GM18907 (cell line): Measurements from ENCODE around the gene LRBA.
"Not testable (repeated sequence)": the region's sequence is repeated elsewhere in the genome, so short reads cannot be mapped to it uniquely, and the experiment has no call there.

Experiments
- ATAC-seq: cut with Tn5 transposase; IDR thresholded peaks from one replicate; pipeline ENCODE4 v1.9.1; 2021; ENCODE audit warnings: mild to moderate bottlenecking, moderate library complexity; ENCODE audit not compliant: unreplicated experiment

LRBA gene

DNA sequence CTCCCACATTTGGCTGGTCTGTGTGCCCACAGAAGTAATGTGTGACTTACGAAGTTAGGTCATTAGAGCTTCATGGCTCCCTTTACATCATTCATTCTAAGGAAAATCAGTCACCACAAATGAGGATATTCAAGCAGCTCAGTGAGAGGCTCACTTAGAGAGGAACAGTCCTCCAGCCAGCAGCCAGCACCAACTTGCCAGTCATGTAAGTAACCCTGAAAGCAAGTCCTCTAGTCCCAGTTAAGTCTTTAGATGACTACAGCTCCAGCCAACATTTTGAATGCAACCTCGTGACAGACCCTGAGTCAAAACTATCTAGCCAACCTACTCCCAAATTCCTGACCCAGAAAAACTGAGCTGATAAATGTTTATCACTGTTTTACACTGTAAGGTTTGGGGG lies 71.3 kb downstream of the LRBA start:
- ATAC-seq: no peak

DNA sequence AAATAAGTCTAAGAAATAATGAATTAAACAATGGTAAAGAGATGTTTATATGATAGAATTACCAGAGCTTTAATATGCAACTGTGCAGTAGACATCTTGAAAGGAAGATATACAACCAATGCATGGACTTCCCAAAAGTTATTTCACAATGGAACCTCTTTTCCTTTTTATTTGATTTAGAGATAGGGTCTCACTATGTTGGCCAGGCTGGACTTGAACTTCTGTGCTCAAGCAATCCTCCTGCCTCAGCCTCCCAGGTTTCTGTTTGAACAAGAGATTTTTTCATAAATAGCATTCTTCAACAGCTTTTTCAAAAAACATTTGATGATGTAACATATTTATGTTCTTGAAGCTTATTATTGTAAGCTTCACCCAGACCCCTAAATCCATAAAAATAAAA lies 72.0 kb downstream of the LRBA start:
- no peak for ATAC-seq

DNA sequence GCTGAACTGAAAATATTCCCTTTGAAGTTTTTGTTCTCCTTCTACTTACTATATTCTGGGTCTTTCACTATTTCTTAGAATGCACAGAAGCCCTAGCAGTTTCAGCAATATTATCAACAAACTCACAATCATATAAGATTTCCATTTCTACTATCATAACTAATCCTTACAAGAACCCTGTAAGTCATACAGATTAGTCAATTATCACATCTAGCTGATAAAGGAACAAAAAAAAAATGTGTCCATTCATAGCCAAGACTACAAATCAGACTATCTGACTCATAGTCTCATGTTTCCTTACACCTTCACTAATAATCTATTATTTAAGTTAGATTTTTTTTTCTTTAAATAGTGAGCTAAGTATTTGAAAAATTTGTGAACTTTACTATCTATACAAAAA lies 72.5 kb downstream of the LRBA start:
- ATAC-seq: no peak

DNA sequence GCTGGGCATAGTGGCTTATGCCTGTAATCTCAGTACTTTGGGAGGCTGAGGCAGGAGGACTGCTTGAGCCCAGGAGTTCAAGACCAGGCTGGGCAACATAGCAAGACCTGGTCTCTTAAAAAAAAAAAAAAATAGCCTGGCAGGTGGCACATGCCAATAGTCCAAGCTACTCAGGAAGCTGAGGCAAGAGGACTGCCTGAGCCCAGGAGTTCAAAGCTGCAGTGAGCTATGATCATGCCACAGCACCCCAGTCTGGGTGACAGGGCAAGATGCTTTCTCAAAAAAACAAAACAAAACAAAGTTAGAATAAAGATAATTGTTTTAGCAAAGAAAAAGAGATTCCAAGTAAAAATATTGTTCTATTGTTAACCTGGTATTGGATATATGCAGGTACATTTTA lies 75.0 kb downstream of the LRBA start:
- no peak for ATAC-seq

DNA sequence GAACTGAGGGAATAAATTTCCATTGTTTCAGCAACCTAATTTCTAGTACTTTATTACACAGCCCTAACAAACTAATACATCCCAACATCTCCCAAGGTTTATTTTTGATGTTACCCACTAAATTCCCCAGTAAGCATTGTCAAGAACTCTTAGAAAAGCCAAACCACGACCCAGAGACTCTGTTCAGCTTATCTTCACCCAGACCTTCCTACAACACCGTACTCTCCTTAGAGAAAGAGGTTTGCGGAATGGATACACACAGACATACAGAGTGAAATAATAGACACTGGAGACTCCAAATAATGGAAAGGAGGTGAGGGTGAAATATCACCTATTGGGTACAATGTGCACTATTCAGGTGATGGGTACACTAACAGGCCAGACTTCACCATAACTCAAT lies 75.6 kb downstream of the LRBA start:
- no peak for ATAC-seq

DNA sequence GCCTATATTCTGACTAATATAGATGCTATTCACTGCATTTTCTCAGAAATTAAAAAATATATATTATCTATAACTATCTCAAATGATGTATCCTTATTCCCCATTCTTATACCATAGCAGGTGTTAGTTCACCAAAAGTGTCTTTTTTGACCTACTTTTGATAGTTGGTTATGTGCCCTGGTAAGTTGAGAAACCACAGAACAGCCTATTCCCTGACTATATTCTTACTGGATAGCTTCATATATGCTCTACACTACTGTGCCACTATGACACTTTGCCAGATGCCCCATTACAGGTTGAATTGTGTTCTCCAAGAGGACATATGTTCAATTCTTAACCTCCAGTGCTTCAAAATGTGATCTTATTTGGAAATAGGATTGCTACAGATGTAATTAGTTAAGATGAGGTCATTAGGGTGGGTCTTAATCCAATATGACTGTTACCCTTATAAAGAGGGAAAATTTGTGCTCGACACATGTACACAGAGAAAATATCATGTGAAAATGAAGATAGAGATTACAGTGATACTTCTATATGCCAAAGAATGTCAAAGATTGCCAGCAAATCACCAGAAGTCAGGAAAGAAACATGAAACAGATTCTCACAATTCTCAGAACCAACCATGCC lies 76.1 kb downstream of the LRBA start:
- ATAC-seq: no peak

DNA sequence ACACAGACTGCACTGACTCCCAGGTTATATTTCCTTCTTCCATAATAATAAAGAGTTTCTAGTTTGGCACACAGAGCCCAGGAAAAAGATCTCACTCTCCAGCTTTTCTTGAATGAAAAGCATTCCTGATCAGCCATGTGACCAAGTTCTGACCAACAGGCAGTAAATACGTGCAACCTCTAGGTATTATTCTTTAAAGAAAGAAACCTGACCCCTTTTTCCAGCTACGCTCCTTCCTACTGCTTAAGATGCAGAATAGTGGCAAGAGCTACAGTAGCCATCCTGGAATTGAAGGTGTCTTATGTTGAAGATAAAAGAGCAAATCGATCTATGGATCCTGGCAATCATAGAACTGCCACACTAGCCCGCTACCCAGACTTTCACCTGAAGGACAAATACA lies 76.7 kb downstream of the LRBA start:
- no peak for ATAC-seq

DNA sequence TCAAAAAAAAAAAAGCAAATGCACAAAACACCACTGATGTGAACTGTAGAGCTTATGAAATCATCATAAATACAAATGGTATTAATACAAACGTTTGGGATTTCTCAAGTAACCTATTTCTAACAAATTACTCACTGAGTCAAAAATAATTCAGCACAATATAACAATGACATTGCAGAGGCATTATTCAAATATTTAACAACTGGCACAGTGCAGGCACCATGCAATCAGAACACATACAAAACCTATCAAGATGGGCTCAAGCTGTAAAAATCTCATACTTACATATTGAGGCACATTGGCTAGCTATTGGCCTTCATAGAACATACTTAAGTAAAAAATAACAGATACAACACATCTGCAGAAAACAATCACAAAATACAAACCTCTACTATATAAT lies 81.1 kb downstream of the LRBA start:
- no peak for ATAC-seq

DNA sequence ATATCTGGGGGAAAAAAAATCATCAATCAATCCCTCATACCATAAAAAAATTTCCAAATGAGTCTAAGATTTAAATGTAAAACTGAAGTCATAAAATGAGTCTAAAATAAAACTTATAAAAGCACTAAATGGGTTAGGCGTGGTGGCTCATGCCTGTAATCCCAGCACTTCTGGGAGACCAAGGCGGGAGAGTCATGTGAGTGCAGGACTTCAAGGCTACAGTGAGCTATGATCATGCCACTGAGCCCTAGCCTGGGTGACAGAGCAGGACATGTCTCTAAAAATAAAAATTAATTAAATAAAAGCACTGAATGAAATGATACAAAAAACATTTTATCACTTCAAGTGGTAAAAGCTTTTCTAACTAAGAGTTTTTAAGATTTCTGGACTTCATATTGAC lies 83.3 kb downstream of the LRBA start:
- no peak for ATAC-seq

DNA sequence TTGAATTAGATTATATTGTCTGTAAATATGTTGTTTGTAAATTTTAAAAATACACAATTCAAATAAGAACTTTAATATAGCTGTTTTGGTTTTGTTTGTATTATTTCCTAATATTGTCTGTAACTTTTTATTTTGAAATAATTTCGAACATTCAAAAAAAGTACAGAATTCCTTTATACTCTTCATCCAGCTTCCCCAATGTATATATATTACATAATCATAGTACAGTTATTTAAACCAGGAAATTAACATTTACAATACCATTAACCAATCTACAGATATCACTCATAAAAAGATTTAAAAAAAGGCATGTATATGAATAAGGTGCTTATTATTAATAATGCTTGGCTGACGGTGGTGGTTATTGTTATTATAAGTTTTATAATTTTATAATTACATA lies 84.1 kb downstream of the LRBA start:
- no peak for ATAC-seq

DNA sequence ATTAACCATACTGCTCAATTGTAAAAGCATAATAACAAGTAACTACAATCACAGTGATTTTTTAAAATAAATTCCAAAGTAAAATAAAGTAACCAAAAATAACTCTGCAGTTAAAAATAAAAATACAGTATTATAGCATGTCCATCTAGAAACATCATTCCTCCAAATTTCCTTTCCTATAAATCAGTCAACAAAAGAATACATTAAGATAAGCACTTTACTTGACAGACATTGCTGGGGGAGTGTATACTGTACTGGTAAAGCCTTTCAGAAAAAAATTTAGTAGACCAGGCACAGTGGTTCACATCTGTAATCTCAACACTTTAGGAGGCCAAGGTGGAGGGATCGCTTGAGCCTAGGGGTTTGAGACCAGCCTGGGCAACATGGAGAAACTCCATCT lies 91.1 kb downstream of the LRBA start:
- ATAC-seq: no peak

DNA sequence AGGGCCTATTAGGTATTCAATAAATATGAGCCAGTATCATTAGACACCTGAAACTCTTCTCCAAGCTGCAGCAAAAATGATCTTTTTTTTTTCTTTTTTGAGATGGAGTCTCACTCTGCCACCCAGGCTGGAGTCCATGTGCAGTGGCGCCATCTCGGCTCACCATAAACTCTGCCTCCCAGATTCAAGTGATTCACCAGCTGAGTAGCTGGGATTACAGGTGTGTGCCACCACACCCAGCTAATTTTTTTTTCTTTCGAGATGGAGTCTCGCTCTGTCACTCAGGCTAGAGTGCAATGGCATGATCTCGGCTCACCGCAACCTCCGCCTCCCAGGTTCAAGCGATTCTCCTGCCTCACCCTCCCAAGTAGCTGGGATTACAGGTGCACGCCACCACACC lies 93.6 kb downstream of the LRBA start:
- ATAC-seq: not testable (repeated sequence)

DNA sequence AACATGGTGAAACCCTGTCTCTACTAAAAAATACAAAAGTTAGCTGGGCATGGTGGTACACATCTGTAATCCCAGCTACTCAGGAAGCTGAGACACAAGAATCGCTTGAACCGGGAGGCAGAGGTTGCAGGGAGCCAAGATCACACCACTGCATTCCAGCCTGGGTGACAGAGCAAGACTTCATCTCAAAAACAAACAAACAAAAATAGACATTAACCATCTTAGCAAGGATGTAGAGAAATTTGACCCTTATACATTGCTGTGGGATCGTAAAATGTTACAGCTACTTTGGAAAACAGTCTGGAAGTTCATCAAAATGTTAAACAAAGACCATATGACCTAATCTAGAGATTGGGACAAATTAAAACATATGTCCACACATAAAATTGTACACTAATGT lies 96.5 kb downstream of the LRBA start:
- not testable (repeated sequence) for ATAC-seq

DNA sequence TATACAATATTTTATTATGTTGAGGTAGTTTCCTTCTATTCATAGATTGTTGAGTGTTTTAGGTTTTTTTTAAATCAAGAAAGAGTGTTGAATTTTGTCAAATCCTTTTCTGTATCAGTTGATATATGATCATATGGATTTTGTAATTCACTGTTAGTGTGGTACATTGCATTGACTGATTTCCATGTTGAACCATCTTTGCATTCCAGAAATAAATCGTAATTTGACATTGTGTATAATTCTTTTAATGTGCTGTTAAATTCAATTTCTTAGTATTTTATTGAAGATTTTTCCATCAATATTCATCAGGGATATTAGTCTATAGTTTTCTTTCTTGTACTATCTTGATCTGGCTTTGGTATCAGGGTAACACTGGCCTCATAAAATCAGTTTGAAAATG lies 103.8 kb downstream of the LRBA start:
- ATAC-seq: no peak

DNA sequence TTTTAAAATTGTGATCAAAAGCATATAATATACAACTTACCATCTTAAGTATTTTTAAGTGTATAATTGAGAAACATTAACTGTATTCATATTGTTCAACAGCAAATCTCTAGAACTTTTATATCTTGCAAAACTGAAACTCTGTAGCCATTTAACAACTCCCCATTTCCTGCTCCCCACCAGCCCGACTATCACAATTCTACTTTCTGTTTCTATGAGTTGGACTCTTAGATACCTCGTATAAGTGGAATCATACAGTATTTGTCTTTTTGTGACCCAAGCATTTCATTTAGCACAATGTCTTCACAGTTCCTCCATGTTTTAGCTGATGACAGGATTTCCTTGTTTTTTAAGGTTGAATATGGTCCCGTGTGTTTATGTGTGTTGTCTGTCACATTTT lies 106.0 kb downstream of the LRBA start:
- ATAC-seq: no peak

DNA sequence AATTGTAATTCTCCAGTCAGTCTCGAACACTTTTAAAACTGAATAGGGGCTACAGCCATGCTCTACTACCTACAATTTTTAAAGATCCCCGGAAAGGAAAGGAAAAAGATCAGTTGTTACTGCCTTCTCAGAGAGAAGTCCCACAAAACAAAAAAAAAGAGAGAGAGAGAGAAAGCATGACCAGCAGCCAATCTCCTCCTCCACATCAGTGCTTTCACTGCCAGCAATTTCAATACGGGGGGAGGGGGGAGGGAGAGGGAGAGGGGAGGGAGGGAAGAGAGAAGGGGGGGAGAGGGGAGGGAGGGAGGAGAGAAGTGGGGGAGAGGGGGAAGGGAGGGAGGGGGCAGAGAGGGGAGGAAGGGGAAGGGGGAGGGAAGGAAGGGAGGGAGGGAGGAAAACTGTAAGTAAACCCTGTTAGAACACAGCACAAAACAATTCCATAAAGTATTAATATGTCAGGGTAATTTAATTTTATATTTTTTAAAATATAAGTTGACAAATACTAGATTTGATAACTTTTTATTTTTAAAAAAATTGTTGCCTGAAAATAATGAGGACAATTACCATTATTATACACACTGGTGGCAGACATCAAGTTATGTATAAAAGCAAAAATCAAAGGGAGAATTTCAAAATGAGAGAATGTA lies 108.0 kb downstream of the LRBA start:
- ATAC-seq: no peak

DNA sequence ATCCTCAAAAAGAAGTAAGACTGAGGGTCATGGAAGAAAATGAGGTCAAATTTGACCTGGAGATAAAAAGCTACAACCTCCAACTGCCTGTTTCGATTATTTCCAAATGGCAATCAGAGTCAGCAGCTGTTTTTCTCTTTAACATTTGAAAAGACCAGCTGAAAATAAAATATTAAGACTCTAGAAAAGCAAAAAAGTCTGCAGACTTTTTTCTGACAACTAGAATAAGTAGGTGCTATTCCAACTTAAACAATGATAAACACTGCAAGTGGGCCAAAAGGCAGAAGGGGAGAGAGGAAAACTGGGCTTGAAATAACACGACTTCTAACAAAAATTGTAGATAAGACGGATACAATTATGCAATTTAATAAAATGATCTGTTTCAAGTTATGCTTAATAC lies 110.4 kb downstream of the LRBA start:
- ATAC-seq: no peak

DNA sequence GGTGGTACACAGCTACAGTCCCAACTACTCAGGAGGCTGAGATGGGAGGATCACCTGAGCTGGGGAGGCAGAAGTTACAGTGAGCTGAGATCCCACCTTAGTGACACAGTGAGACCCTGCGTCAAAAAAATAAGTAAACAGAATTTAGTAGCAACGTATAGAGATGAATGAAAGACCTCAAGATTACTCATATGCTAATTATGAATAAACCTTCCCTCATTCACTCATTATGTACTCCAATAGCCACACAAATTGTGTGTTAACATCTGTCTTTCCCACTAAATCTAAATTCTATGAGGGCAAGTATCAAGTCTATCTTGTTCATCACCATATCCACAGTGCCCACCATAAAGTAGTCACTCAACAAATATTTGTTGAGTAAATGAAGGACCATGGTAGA lies 111.5 kb downstream of the LRBA start:
- ATAC-seq: no peak

DNA sequence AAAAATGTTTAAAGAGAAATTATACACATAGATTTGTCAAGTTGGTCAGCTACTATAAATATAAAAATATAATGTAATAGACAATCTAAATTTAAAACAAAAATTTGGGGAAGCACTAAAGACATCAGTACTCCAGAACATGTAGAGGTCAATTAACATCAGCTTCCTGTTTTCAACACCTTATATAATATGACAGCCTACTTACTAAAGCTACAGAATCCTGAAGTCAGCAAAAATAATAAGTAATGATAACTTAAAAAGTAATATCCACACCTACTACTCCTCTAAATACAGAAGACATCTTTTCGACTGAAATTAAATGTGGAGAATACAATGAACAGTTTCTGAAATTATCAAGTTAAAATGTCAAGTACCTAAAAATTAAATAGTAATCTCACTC lies 118.6 kb downstream of the LRBA start:
- ATAC-seq: no peak

DNA sequence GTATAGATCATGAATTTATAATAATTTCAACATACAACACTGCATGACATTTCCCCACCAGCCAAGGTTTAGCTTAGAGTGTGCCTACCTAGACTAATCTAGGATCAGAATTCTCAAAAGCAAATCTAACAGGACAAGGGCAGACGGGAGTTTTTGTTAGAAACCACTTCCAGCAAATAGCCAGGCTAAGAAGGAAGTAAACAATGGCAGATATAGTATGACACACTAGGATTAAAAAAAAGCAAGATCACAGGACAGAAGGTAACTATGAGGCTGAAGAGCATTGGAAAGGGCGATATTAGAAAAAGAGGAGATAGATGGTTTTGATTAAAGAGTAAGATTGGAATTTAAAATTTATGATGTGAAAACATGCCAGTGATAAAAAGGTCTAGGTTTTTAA lies 124.8 kb downstream of the LRBA start:
- ATAC-seq: no peak

DNA sequence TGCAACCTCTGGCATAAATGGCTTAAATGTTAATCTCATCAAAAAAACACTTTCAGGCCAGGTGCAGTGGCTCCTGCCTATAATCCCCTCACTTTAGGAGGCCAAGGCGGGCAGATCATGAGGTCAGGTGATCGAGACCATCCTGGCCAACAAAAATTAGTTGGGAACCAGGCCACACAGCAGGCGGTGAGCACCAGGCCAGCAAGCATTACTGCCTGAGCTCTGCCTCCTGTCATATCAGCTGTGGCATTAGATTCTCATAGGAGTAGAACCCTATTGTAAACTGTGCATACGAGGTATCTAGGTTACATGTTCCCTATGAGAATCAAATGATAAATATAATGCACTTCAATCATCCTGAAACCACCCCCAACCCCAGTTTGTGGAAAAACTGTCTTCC lies 125.8 kb downstream of the LRBA start:
- no peak for ATAC-seq

DNA sequence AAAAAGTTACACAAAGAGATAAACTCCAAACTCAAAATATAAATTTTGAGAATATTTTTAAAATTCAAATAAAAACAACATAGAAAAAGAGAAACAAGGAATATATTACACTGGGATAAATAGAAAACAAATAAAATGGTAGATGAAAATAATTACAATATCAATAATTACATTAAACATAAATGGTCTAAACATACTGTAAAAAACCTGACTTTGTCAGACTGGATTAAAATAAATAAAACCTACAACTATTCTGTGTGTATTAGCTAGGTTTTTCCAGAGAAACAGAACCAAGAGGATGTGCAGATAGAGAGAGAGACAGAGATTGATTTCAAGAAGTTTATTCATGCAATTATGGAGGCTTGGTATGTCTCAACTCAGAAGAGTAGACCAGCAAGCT lies 126.5 kb downstream of the LRBA start:
- ATAC-seq: no peak

DNA sequence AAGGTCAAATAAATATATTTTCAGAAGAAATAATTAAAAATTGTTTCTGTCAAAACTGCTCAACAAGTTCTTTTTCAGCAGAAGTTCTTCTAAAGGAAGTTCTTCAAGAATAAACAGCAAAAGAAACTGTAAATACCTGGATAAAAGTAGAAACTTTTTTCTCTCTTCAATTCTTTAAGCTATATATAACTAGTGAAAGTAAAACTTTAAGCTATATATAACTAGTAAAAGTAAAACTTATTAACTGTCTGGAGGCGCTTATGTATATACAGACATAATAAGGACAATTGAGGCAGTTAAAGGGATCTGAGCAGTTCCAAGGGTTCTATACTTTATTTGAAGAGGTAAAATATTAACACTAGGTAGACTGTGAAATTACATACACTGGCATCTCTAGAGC lies 126.9 kb downstream of the LRBA start:
- no peak for ATAC-seq
